Endothelial cell of umbilical vein (primary cell): ENCODE data around the gene RNASET2. TPM values are rescaled to one million over a fixed set of nuclear protein-coding genes. Genes with fewer than 3 reads are reported as not detected.
A peak's percentile ranks its signal among the peaks of the same experiment; 100 is the strongest.

ENCODE experiments used
- BruUV-seq: library from RNA; stranded (reverse); fragments of 400-500 nt; replicated peaks from 2 replicates; lab custom pipeline; 2021; lab: Mats Ljungman, UMichigan
- CTCF ChIA-PET: fragments of 300-600, 350-600 bp; sonication (Branson Sonifier 250); formaldehyde crosslinking; loops from one replicate; lab custom pipeline; 2021; ENCODE audit warnings: antibody characterized with exemption, inconsistent platforms; lab: Charles Lee
- POLR2A ChIA-PET: fragments of 300-600, 350-600 bp; sonication (Branson Sonifier 250); formaldehyde crosslinking; loops from one replicate; lab custom pipeline; 2021; ENCODE audit warnings: antibody characterized with exemption, inconsistent platforms; lab: Charles Lee
- DNase-seq: peaks from one replicate; pipeline ENCODE4 v3.0.0-alpha.2; 2011; ENCODE audit warnings: low read depth, low spot score
- FAIRE-seq: peaks from 2 replicates; lab custom pipeline; 2011; peaks lifted over from hg19 to GRCh38; lab: Jason Lieb, UNC
- H2AFZ ChIP-seq: 2 replicates; pipeline ENCODE4 v1.6.0; 2012; ENCODE audit warnings: low read depth, low read length, control low read depth, inconsistent platforms
- H3K27ac ChIP-seq: 2 replicates; pipeline ENCODE4 v1.5.1; 2011; ENCODE audit warnings: low read depth, mild to moderate bottlenecking, control low read depth, low read length, moderate library complexity; ENCODE audit not compliant: insufficient read depth
- H3K27me3 ChIP-seq, 2 experiments: 2 replicates each; pipeline versions ENCODE4 v1.6.0 to v1.6.1; 2011; ENCODE audit warnings: low read length in 2 of 2, mixed read lengths in 1 of 2; ENCODE audit not compliant: control insufficient read depth in 2 of 2, insufficient read depth in 2 of 2
- H3K36me3 ChIP-seq, 2 experiments: 2 replicates in 1 of 2; 3 replicates in 1 of 2; pipeline ENCODE4 v1.5.1; 2011; ENCODE audit warnings: low read length in 2 of 2, mild to moderate bottlenecking in 1 of 2, moderate library complexity in 1 of 2; ENCODE audit not compliant: control insufficient read depth in 2 of 2, insufficient read depth in 2 of 2; ENCODE audit errors: extremely low read depth in 1 of 2
- H3K4me1 ChIP-seq: 3 replicates; pipeline ENCODE4 v1.5.1; 2011; ENCODE audit warnings: mild to moderate bottlenecking, low read length; ENCODE audit not compliant: control insufficient read depth, insufficient read depth; ENCODE audit errors: extremely low read depth
- H3K4me2 ChIP-seq: 2 replicates; pipeline ENCODE4 v1.6.1; 2011; ENCODE audit warnings: low read length, control low read depth, mixed read lengths; ENCODE audit not compliant: insufficient read depth
- H3K4me3 ChIP-seq, 3 experiments: fragments of 200-600 bp in 1 of 3; sonication (generic), shearing (Covaris generic) in 1 of 3; replicated peaks in 1 of 3; 2 replicates each; pipeline ENCODE4 v1.5.1; 2011 to 2016; ENCODE audit warnings: control low read depth in 3 of 3, low read length in 3 of 3, mild to moderate bottlenecking in 2 of 3, inconsistent platforms in 1 of 3, low read depth in 1 of 3, moderate library complexity in 1 of 3; ENCODE audit not compliant: insufficient read depth in 1 of 3
- H3K79me2 ChIP-seq: 2 replicates; pipeline ENCODE4 v1.6.0; 2012; ENCODE audit warnings: low read length, inconsistent platforms; ENCODE audit not compliant: control insufficient read depth, insufficient read depth
- H3K9ac ChIP-seq: replicated peaks from 2 replicates; pipeline ENCODE3; 2011; ENCODE audit warnings: low read length, control low read depth; ENCODE audit not compliant: insufficient read depth; ENCODE audit errors: extremely low read depth
- H3K9me1 ChIP-seq: replicated peaks from 3 replicates; pipeline ENCODE4 v1.6.0; 2011; ENCODE audit warnings: mild to moderate bottlenecking, low read length; ENCODE audit not compliant: control insufficient read depth, insufficient read depth; ENCODE audit errors: extremely low read depth
- H3K9me3 ChIP-seq: replicated peaks from 2 replicates; pipeline ENCODE4 v1.5.1; 2012; ENCODE audit warnings: low read length, inconsistent platforms; ENCODE audit not compliant: control insufficient read depth, insufficient read depth
- H4K20me1 ChIP-seq: replicated peaks from 2 replicates; pipeline ENCODE3; 2011; ENCODE audit warnings: mild to moderate bottlenecking, low read length; ENCODE audit not compliant: control insufficient read depth, insufficient read depth; ENCODE audit errors: extremely low read depth
- FOS ChIP-seq: IDR thresholded peaks from 2 replicates; pipeline ENCODE4 v1.6.1; 2011; ENCODE audit warnings: mild to moderate bottlenecking, low read length, moderate library complexity, borderline replicate concordance; ENCODE audit not compliant: insufficient read depth
- JUN ChIP-seq: IDR thresholded peaks from 2 replicates; pipeline ENCODE4 v1.6.1; 2011; ENCODE audit warnings: borderline replicate concordance, low read depth; ENCODE audit not compliant: insufficient read length, insufficient read depth
- POLR2A ChIP-seq: IDR thresholded peaks from 2 replicates; pipeline ENCODE4 v1.6.1; 2012; ENCODE audit warnings: low read depth, mild to moderate bottlenecking, control low read depth, low read length
- POLR2AphosphoS5 ChIP-seq: IDR thresholded peaks from 2 replicates; pipeline ENCODE4 v1.6.1; 2012; ENCODE audit warnings: low read depth, mild to moderate bottlenecking, control low read depth, low read length, moderate library complexity; ENCODE audit not compliant: insufficient read depth
- dilution Hi-C: fragments of 300-500 bp; cut with MboI; formaldehyde crosslinking; loops from one replicate; pipeline ENCODE4 v1.15.0; 2019; ENCODE audit warnings: low sequenced_read_pairs; ENCODE audit not compliant: extremely low pct_ligation_motif_present
- intact Hi-C: fragments of 100-400 bp; cut with micrococcal nuclease; formaldehyde crosslinking; loops from one replicate; pipeline ENCODE4 v1.10.0; 2022
- polyA plus RNA-seq, 4 experiments: library from polyadenylated mRNA; depleted of rRNA in 3 of 4; stranded (reverse) in 3 of 4; unstranded in 1 of 4; fragments of >200 nt; gene quantifications; 2 replicates each; pipeline versions ENCODE4 v1.2.1 to v1.2.3, GENCODE V29; 2011 to 2012; ENCODE audit warnings: missing spikeins in 1 of 4
- total RNA-seq: library from RNA; stranded (reverse); gene quantifications from 2 replicates; pipeline ENCODE4 v1.2.3, GENCODE V29; 2021
- TF ChIP-seq, protein P1 (sequence below), 2 donors: IDR thresholded peaks; 1 replicate in 1 of 2; 2 replicates in 1 of 2; pipeline ENCODE4 v1.5.1; 2011; ENCODE audit warnings: low read length in 2 of 2, mild to moderate bottlenecking in 2 of 2, moderate library complexity in 2 of 2, control low read depth in 1 of 2, inconsistent platforms in 1 of 2, low read depth in 1 of 2; ENCODE audit not compliant: insufficient read depth in 1 of 2; ENCODE audit errors: extremely low read depth in 1 of 2

The RNASET2 gene
- total and polyA plus RNA-seq, 2 donors (not counting 3 experiments of a cell fraction or from before 2014, with no cell fraction given): 10.7 to 11.4 TPM

GRCh38 chr6:166977621-166978525 is 21.5 kb upstream of the RNASET2 start:
- Histone ChIP-seq H2AFZ (no peak overlapping the region), H3K4me2 (peak overlapping the region; percentile 51), H4K20me1 (no peaks in the 10 kb centered on the region), H3K36me3 (no peaks in the 10 kb centered on the region), H3K27me3 (no peaks in the 10 kb centered on the region), H3K4me1 (peaks cover 9% of the 10 kb centered on the region), H3K27ac (no peak overlapping the region), H3K9ac (peak overlapping the region; percentile 1), H3K9me1 (no peaks in the 10 kb centered on the region), H3K79me2 (peaks cover under 1% of the 10 kb centered on the region), H3K4me3 (no peak overlapping the region), H3K9me3 (no peaks in the 10 kb centered on the region)
- CTCF ChIA-PET: interaction anchor here (1.2 to 8.5 kb wide), 3 partner anchors 11 to 26 kb away, joined by 3 to 73 read pairs (median 6); no protein-coding TSS in a partner anchor
- BruUV-seq: no TSS peak
- POLR2A ChIA-PET: no interaction called here
- dilution Hi-C loops: no loop called here
- FAIRE-seq (peak; percentile 78), DNase-seq (peak; percentile 33)
- no peak for TF ChIP-seq POLR2A
- no peak for TF ChIP-seq POLR2AphosphoS5
- no peak for TF ChIP-seq JUN
- TF ChIP-seq FOS: peak; percentile 48
- TF ChIP-seq, protein P1, sequence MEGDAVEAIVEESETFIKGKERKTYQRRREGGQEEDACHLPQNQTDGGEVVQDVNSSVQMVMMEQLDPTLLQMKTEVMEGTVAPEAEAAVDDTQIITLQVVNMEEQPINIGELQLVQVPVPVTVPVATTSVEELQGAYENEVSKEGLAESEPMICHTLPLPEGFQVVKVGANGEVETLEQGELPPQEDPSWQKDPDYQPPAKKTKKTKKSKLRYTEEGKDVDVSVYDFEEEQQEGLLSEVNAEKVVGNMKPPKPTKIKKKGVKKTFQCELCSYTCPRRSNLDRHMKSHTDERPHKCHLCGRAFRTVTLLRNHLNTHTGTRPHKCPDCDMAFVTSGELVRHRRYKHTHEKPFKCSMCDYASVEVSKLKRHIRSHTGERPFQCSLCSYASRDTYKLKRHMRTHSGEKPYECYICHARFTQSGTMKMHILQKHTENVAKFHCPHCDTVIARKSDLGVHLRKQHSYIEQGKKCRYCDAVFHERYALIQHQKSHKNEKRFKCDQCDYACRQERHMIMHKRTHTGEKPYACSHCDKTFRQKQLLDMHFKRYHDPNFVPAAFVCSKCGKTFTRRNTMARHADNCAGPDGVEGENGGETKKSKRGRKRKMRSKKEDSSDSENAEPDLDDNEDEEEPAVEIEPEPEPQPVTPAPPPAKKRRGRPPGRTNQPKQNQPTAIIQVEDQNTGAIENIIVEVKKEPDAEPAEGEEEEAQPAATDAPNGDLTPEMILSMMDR (IDR thresholded peaks at IDR 0.05; ENCODE audit: extremely low read depth in 1 of 2, insufficient read depth in 1 of 2, low read depth in 1 of 2, low read length in 2 of 2): no peak
- intact Hi-C loops: no loop called here
